T-cell (primary cell): ENCODE measurements around the gene BMP15. TPM values are rescaled to one million over a fixed set of nuclear protein-coding genes. Genes with fewer than 3 reads are reported as not detected.

Experiments used
- ATAC-seq, 4 experiments: fragments of 200-7000 bp in 3 of 4; fragments of 150-1000 bp in 1 of 4; cut with Tn5 transposase; replicated peaks in 1 of 4; 1 replicate in 3 of 4; 2 replicates in 1 of 4; pipeline ENCODE4 v1.10.0; 2021; ENCODE audit warnings: moderate library complexity in 3 of 4, mild to moderate bottlenecking in 2 of 4, moderate number of reproducible peaks in 1 of 4
- CTCF ChIA-PET, 2 donors: fragments of 300-600 bp; sonication (Branson Sonifier 250); formaldehyde crosslinking; loops; one replicate each; lab custom pipeline; 2022; ENCODE audit warnings: antibody characterized with exemption in 2 of 2; lab: Charles Lee
- POLR2A ChIA-PET, 2 donors: fragments of 300-600 bp; sonication (Branson Sonifier 250); formaldehyde crosslinking; loops; one replicate each; lab custom pipeline; 2022; ENCODE audit warnings: antibody characterized with exemption in 2 of 2; lab: Charles Lee
- DNase-seq, 35 experiments: peaks; one replicate each; pipeline versions ENCODE4 v3.0.0 to v3.0.0-alpha.2; 2013 to 2023
- H3K27ac ChIP-seq: one replicate; pipeline ENCODE4 v1.5.1; 2013; ENCODE audit warnings: low read length
- H3K27me3 ChIP-seq, 2 experiments: replicated peaks in 1 of 2; 1 replicate in 1 of 2; 2 replicates in 1 of 2; pipeline versions ENCODE4 v1.6.1 to v1.7.0; 2013; ENCODE audit warnings: low read length in 1 of 2, mixed read lengths in 1 of 2; ENCODE audit not compliant: control insufficient read depth in 2 of 2, insufficient read depth in 2 of 2; ENCODE audit errors: extremely low read depth in 1 of 2
- H3K36me3 ChIP-seq, 2 donors: 1 replicate in 1 of 2; 2 replicates in 1 of 2; pipeline versions ENCODE4 v1.6.1 to v1.7.0; 2013; ENCODE audit warnings: low read length in 1 of 2; ENCODE audit not compliant: control insufficient read depth in 2 of 2, insufficient read depth in 1 of 2; ENCODE audit errors: extremely low read depth in 1 of 2
- H3K4me1 ChIP-seq, 2 experiments: 1 replicate in 1 of 2; 2 replicates in 1 of 2; pipeline versions ENCODE4 v1.6.1 to v1.7.0; 2013; ENCODE audit warnings: low read length in 2 of 2, mixed read lengths in 1 of 2; ENCODE audit not compliant: insufficient read depth in 2 of 2, control insufficient read depth in 1 of 2; ENCODE audit errors: extremely low read depth in 1 of 2
- H3K4me3 ChIP-seq, 2 donors: 1 replicate in 1 of 2; 2 replicates in 1 of 2; pipeline versions ENCODE4 v1.5.1 to v1.7.0; 2013; ENCODE audit warnings: mild to moderate bottlenecking in 2 of 2, low read length in 1 of 2, moderate library complexity in 1 of 2; ENCODE audit not compliant: control insufficient read depth in 1 of 2; ENCODE audit errors: extremely low read depth in 1 of 2
- H3K9me3 ChIP-seq: 2 replicates; pipeline ENCODE4 v1.7.0; 2013
- H3K27ac Mint-ChIP-seq, 2 donors: one replicate each; pipeline ENCODE4 v1.8.0; 2020 to 2021; ENCODE audit warnings: mild to moderate bottlenecking in 2 of 2, mixed read lengths in 2 of 2
- H3K27me3 Mint-ChIP-seq, 2 donors: one replicate each; pipeline ENCODE4 v1.8.0; 2021 to 2022; ENCODE audit warnings: mixed read lengths in 2 of 2
- H3K36me3 Mint-ChIP-seq: one replicate; pipeline ENCODE4 v1.8.0; 2021; ENCODE audit warnings: mixed read lengths
- H3K4me1 Mint-ChIP-seq, 3 donors: one replicate each; pipeline ENCODE4 v1.8.0; 2020 to 2022; ENCODE audit warnings: mixed read lengths in 3 of 3, mild to moderate bottlenecking in 1 of 3
- H3K4me3 Mint-ChIP-seq, 3 donors: one replicate each; pipeline ENCODE4 v1.8.0; 2020 to 2022; ENCODE audit warnings: mild to moderate bottlenecking in 3 of 3, mixed read lengths in 3 of 3, moderate library complexity in 3 of 3
- H3K9me3 Mint-ChIP-seq, 3 donors: one replicate each; pipeline ENCODE4 v1.8.0; 2020 to 2022; ENCODE audit warnings: mixed read lengths in 3 of 3
- WGBS: methylation state at CpG from one replicate; pipeline ENCODE4 v1.1.5; 2013; ENCODE audit warnings: missing lambda C conversion rate; ENCODE audit not compliant: insufficient coverage; 5-methylcytosine and 5-hydroxymethylcytosine counted together
- total RNA-seq, 35 experiments: library from RNA in 6 of 35; stranded (reverse) in 6 of 35; fragments of 120-200 nt in 1 of 35; gene quantifications; one replicate each; pipeline versions ENCODE4 v1.2.1 to v1.2.4 and lab custom pipeline; 2013 to 2026

Gene BMP15
- total RNA-seq, 5 donors from 2014 or later (not counting 1 experiment from before 2014, with no cell fraction given) = not detected

- no peaks in the 10 kb centered on the region for H3K27me3 ChIP-seq
- no peak overlapping the region for H3K27ac Mint-ChIP-seq
- ChIA-PET POLR2A (no interaction called here), CTCF (no interaction called here)
- no peak for ATAC-seq
- H3K27me3 Mint-ChIP-seq = peaks cover 0 to 29% of the 10 kb centered on the region in 2 donors
- H3K36me3 ChIP-seq = no peaks in the 10 kb centered on the region
- no peaks in the 10 kb centered on the region for H3K36me3 Mint-ChIP-seq
- H3K9me3 ChIP-seq = no peaks in the 10 kb centered on the region
- H3K4me3 Mint-ChIP-seq = no peak overlapping the region
- no peaks in the 10 kb centered on the region for H3K4me1 Mint-ChIP-seq
- no peak overlapping the region for H3K4me3 ChIP-seq
- no peaks in the 10 kb centered on the region for H3K4me1 ChIP-seq
- no peak overlapping the region for H3K27ac ChIP-seq
- H3K9me3 Mint-ChIP-seq = no peaks in the 10 kb centered on the region
- DNase-seq = no peak
Observed at GRCh38 chrX:50913520-50913919, 3.0 kb downstream of the BMP15 start.

- ATAC-seq (no peak), DNase-seq (no peak)
- Histone ChIP-seq H3K9me3 (no peaks in the 10 kb centered on the region), H3K36me3 (no peaks in the 10 kb centered on the region), H3K27ac (no peak overlapping the region), H3K4me3 (no peak overlapping the region), H3K4me1 (no peaks in the 10 kb centered on the region), H3K27me3 (no peaks in the 10 kb centered on the region)
- ChIA-PET POLR2A (no interaction called here), CTCF (no interaction called here)
- no peaks in the 10 kb centered on the region for H3K36me3 Mint-ChIP-seq
- H3K9me3 Mint-ChIP-seq = no peaks in the 10 kb centered on the region
- no peak overlapping the region for H3K27ac Mint-ChIP-seq
- no peaks in the 10 kb centered on the region for H3K4me1 Mint-ChIP-seq
- peaks cover 0 to 17% of the 10 kb centered on the region in 2 donors for H3K27me3 Mint-ChIP-seq
- H3K4me3 Mint-ChIP-seq = no peak overlapping the region
Observed at GRCh38 chrX:50920132-50920531, 9.6 kb downstream of the BMP15 start.

- no peaks in the 10 kb centered on the region for H3K9me3 Mint-ChIP-seq
- H3K4me1 Mint-ChIP-seq = no peaks in the 10 kb centered on the region
- no peak overlapping the region for H3K4me3 ChIP-seq
- no peak overlapping the region for H3K27ac ChIP-seq
- POLR2A ChIA-PET = no interaction called here
- no peak overlapping the region for H3K27ac Mint-ChIP-seq
- CTCF ChIA-PET = no interaction called here
- peaks cover 0 to 3% of the 10 kb centered on the region in 2 donors for H3K27me3 Mint-ChIP-seq
- no peak for ATAC-seq
- no peaks in the 10 kb centered on the region for H3K36me3 Mint-ChIP-seq
- DNase-seq = no peak
- H3K27me3 ChIP-seq = no peaks in the 10 kb centered on the region
- H3K9me3 ChIP-seq = no peaks in the 10 kb centered on the region
- H3K4me3 Mint-ChIP-seq = no peak overlapping the region
- no peaks in the 10 kb centered on the region for H3K4me1 ChIP-seq
- H3K36me3 ChIP-seq = no peaks in the 10 kb centered on the region
Observed at GRCh38 chrX:50927127-50927526, 16.6 kb downstream of the BMP15 start.

GRCh38 chrX:50941638-50942037 is 31.1 kb downstream of the BMP15 start:
- ChIA-PET CTCF (no interaction called here), POLR2A (no interaction called here)
- H3K27me3 ChIP-seq = no peaks in the 10 kb centered on the region
- no peaks in the 10 kb centered on the region for H3K4me1 ChIP-seq
- Mint-ChIP-seq H3K36me3 (no peaks in the 10 kb centered on the region), H3K27ac (no peak overlapping the region), H3K4me1 (no peaks in the 10 kb centered on the region), H3K27me3 (peaks cover 2 to 30% of the 10 kb centered on the region in 2 donors), H3K9me3 (no peaks in the 10 kb centered on the region), H3K4me3 (no peak overlapping the region)
- no peaks in the 10 kb centered on the region for H3K36me3 ChIP-seq
- DNase-seq (peak in 2 of 35 experiments; percentile 0 to 1), ATAC-seq (no peak)
- no peak overlapping the region for H3K4me3 ChIP-seq
- H3K9me3 ChIP-seq = no peaks in the 10 kb centered on the region
- H3K27ac ChIP-seq = no peak overlapping the region
- 70% methylated on average over 2 of the region's 3 CpGs for WGBS

- Histone ChIP-seq H3K36me3 (no peaks in the 10 kb centered on the region), H3K27ac (no peak overlapping the region), H3K9me3 (no peaks in the 10 kb centered on the region), H3K27me3 (no peaks in the 10 kb centered on the region), H3K4me1 (no peaks in the 10 kb centered on the region), H3K4me3 (no peak overlapping the region)
- ATAC-seq = no peak
- no CpG with 5 or more reads among the region's 2 CpGs for WGBS
- CTCF ChIA-PET = no interaction called here
- no peak for DNase-seq
- Mint-ChIP-seq H3K4me3 (no peak overlapping the region), H3K9me3 (no peaks in the 10 kb centered on the region), H3K4me1 (no peaks in the 10 kb centered on the region), H3K27me3 (peaks cover 2 to 26% of the 10 kb centered on the region in 2 donors), H3K36me3 (no peaks in the 10 kb centered on the region), H3K27ac (no peak overlapping the region)
- POLR2A ChIA-PET = no interaction called here
Observed at GRCh38 chrX:50942471-50942870, 31.9 kb downstream of the BMP15 start.

GRCh38 chrX:50952406-50952805 is 41.9 kb downstream of the BMP15 start:
- H3K36me3 Mint-ChIP-seq = no peaks in the 10 kb centered on the region
- CTCF ChIA-PET = no interaction called here
- H3K36me3 ChIP-seq = no peaks in the 10 kb centered on the region
- no peaks in the 10 kb centered on the region for H3K9me3 ChIP-seq
- H3K4me3 Mint-ChIP-seq = no peak overlapping the region
- peaks cover 0 to 5% (median 0%) of the 10 kb centered on the region in 3 donors for H3K9me3 Mint-ChIP-seq
- POLR2A ChIA-PET = no interaction called here
- no peak overlapping the region for H3K27ac Mint-ChIP-seq
- no peak overlapping the region for H3K27ac ChIP-seq
- no peak overlapping the region for H3K4me3 ChIP-seq
- DNase-seq (no peak), ATAC-seq (no peak)
- no CpG with 5 or more reads among the region's 1 CpG for WGBS
- H3K4me1 Mint-ChIP-seq = no peaks in the 10 kb centered on the region
- no peaks in the 10 kb centered on the region for H3K4me1 ChIP-seq
- H3K27me3 Mint-ChIP-seq = peaks cover 2 to 48% of the 10 kb centered on the region in 2 donors
- no peaks in the 10 kb centered on the region for H3K27me3 ChIP-seq

- H3K4me1 Mint-ChIP-seq = peaks cover 0 to 6% (median 1%) of the 10 kb centered on the region in 3 donors
- POLR2A ChIA-PET = no interaction called here
Observed at GRCh38 chrX:50953832-50954231, 43.3 kb downstream of the BMP15 start.

More at GRCh38 chrX:50953832-50954231, 43.3 kb downstream of the BMP15 start:
- no peak overlapping the region for H3K27ac Mint-ChIP-seq
- Histone ChIP-seq H3K36me3 (no peaks in the 10 kb centered on the region), H3K4me3 (no peak overlapping the region), H3K27ac (no peak overlapping the region), H3K4me1 (no peaks in the 10 kb centered on the region), H3K9me3 (no peaks in the 10 kb centered on the region), H3K27me3 (no peaks in the 10 kb centered on the region)
- H3K27me3 Mint-ChIP-seq = peaks cover 2 to 45% of the 10 kb centered on the region in 2 donors
- DNase-seq (no peak), ATAC-seq (no peak)
- no peak overlapping the region for H3K4me3 Mint-ChIP-seq
- H3K36me3 Mint-ChIP-seq = no peaks in the 10 kb centered on the region
- CTCF ChIA-PET = no interaction called here
- no CpG with 5 or more reads among the region's 1 CpG for WGBS
- peaks cover 0 to 5% (median 0%) of the 10 kb centered on the region in 3 donors for H3K9me3 Mint-ChIP-seq
